Neural progenitor cell (in vitro differentiated cells): ENCODE measurements around the gene ANO10. TPM values are rescaled to one million over a fixed set of nuclear protein-coding genes. Genes with fewer than 3 reads are reported as not detected.

Source experiments
- DNase-seq: peaks from one replicate; pipeline ENCODE4 v3.0.0-alpha.2; 2016; ENCODE audit warnings: low spot score
- H2AFZ ChIP-seq: fragments of 200-600 bp; sonication (generic); replicated peaks from 2 replicates; pipeline ENCODE4 v1.6.1; 2016; ENCODE audit warnings: antibody characterized with exemption
- H3F3A ChIP-seq: fragments of 200-600 bp; sonication (generic); 2 replicates; pipeline ENCODE4 v1.6.1; 2016; ENCODE audit warnings: antibody characterized with exemption, low read depth
- H3K27ac ChIP-seq: fragments of 200-600 bp; sonication (generic); 2 replicates; pipeline ENCODE4 v1.5.1; 2016; ENCODE audit warnings: mild to moderate bottlenecking
- H3K27me3 ChIP-seq: fragments of 200-600 bp; sonication (generic); 2 replicates; pipeline ENCODE4 v1.6.1; 2016; ENCODE audit warnings: mild to moderate bottlenecking, moderate library complexity
- H3K36me3 ChIP-seq: fragments of 200-600 bp; sonication (generic); 2 replicates; pipeline ENCODE4 v1.5.1; 2016
- H3K4me1 ChIP-seq: fragments of 200-600 bp; sonication (generic); 2 replicates; pipeline ENCODE4 v1.6.1; 2016; ENCODE audit warnings: mixed run types
- H3K4me2 ChIP-seq: fragments of 200-600 bp; sonication (generic); 2 replicates; pipeline ENCODE4 v1.6.1; 2016
- H3K4me3 ChIP-seq: fragments of 200-600 bp; sonication (generic); 2 replicates; pipeline ENCODE4 v1.5.1; 2016
- H3K79me2 ChIP-seq: fragments of 200-600 bp; sonication (generic); 2 replicates; pipeline ENCODE4 v1.6.1; 2016; ENCODE audit warnings: low read depth
- H3K9ac ChIP-seq: fragments of 200-600 bp; sonication (generic); 2 replicates; pipeline ENCODE4 v1.6.1; 2016
- H3K9me3 ChIP-seq: fragments of 200-600 bp; sonication (generic); 2 replicates; pipeline ENCODE4 v1.5.1; 2016; ENCODE audit warnings: low read depth
- H4K20me1 ChIP-seq: fragments of 200-600 bp; sonication (generic); 2 replicates; pipeline ENCODE4 v1.6.1; 2016; ENCODE audit warnings: low read depth
- H3K27ac Mint-ChIP-seq: 3 replicates; pipeline ENCODE4 v1.8.0; 2021; ENCODE audit warnings: mixed read lengths
- H3K27me3 Mint-ChIP-seq: 2 replicates; pipeline ENCODE4 v1.8.0; 2022; ENCODE audit warnings: low read depth, mild to moderate bottlenecking, inconsistent platforms, moderate library complexity, mixed read lengths; ENCODE audit not compliant: insufficient read depth
- H3K36me3 Mint-ChIP-seq: 3 replicates; pipeline ENCODE4 v1.8.0; 2021; ENCODE audit warnings: mixed read lengths
- H3K4me1 Mint-ChIP-seq: 3 replicates; pipeline ENCODE4 v1.8.0; 2021; ENCODE audit warnings: mixed read lengths
- H3K4me3 Mint-ChIP-seq: 3 replicates; pipeline ENCODE4 v1.8.0; 2021; ENCODE audit warnings: mild to moderate bottlenecking, moderate library complexity, mixed read lengths
- H3K9me3 Mint-ChIP-seq: 3 replicates; pipeline ENCODE4 v1.8.0; 2020; ENCODE audit warnings: mixed read lengths
- CTCF ChIP-seq: fragments of 200-600 bp; sonication (generic); IDR thresholded peaks from 2 replicates; pipeline ENCODE4 v1.5.1; 2017; ENCODE audit warnings: antibody characterized with exemption, mild to moderate bottlenecking
- EZH2 ChIP-seq: fragments of 200-600 bp; sonication (generic); IDR thresholded peaks from 2 replicates; pipeline ENCODE4 v1.6.1; 2017; ENCODE audit warnings: antibody characterized with exemption, mild to moderate bottlenecking, moderate library complexity
- EZH2phosphoT487 ChIP-seq: fragments of 200-600 bp; sonication (generic); IDR thresholded peaks from 2 replicates; pipeline ENCODE4 v1.6.1; 2017; ENCODE audit warnings: antibody characterized with exemption
- total RNA-seq: library from RNA; depleted of rRNA; stranded (reverse); fragments of >200 nt; gene quantifications from 2 replicates; pipeline ENCODE4 v1.2.3, GENCODE V29; 2015; ENCODE audit warnings: low replicate concordance

Gene ANO10
- total RNA-seq, 1 donor from 2014 or later: 44.4 TPM

- no peaks in the 10 kb centered on the region for H3K27me3 ChIP-seq
- H3K4me2 ChIP-seq: no peak overlapping the region
- Mint-ChIP-seq H3K4me1 (peaks cover 15% of the 10 kb centered on the region), H3K4me3 (peak overlapping the region; percentile 47), H3K9me3 (no peaks in the 10 kb centered on the region), H3K27me3 (no peaks in the 10 kb centered on the region), H3K36me3 (no peaks in the 10 kb centered on the region), H3K27ac (no peak overlapping the region)
- peak; percentile 38 for DNase-seq
- H3K27ac ChIP-seq: no peak overlapping the region
- H3K4me3 ChIP-seq: no peak overlapping the region
- H3F3A ChIP-seq: no peaks in the 10 kb centered on the region
- TF ChIP-seq CTCF (no peak), EZH2 (no peak), EZH2phosphoT487 (no peak)
- H3K9ac ChIP-seq: no peak overlapping the region
- H3K36me3 ChIP-seq: no peaks in the 10 kb centered on the region
- H3K4me1 ChIP-seq: peaks cover 17% of the 10 kb centered on the region
- H3K79me2 ChIP-seq: no peaks in the 10 kb centered on the region
- no peak overlapping the region for H2AFZ ChIP-seq
- H3K9me3 ChIP-seq: no peaks in the 10 kb centered on the region
- no peaks in the 10 kb centered on the region for H4K20me1 ChIP-seq
Measured at GRCh38 chr3:43372809-43373559, 248.8 kb downstream of the ANO10 start.

GRCh38 chr3:43372007-43372740 is 249.6 kb downstream of the ANO10 start:
- no peak overlapping the region for H3K4me3 ChIP-seq
- Mint-ChIP-seq H3K4me1 (peaks cover 15% of the 10 kb centered on the region), H3K27ac (no peak overlapping the region), H3K4me3 (no peak overlapping the region), H3K9me3 (no peaks in the 10 kb centered on the region), H3K27me3 (peaks cover 3% of the 10 kb centered on the region), H3K36me3 (no peaks in the 10 kb centered on the region)
- H3K36me3 ChIP-seq: no peaks in the 10 kb centered on the region
- TF ChIP-seq CTCF (no peak), EZH2phosphoT487 (no peak), EZH2 (no peak)
- no peak overlapping the region for H3K9ac ChIP-seq
- H4K20me1 ChIP-seq: no peaks in the 10 kb centered on the region
- no peaks in the 10 kb centered on the region for H3K9me3 ChIP-seq
- H3K27ac ChIP-seq: no peak overlapping the region
- H3K4me1 ChIP-seq: peaks cover 17% of the 10 kb centered on the region
- no peak overlapping the region for H3K4me2 ChIP-seq
- no peak overlapping the region for H2AFZ ChIP-seq
- H3F3A ChIP-seq: no peaks in the 10 kb centered on the region
- DNase-seq: no peak
- H3K27me3 ChIP-seq: no peaks in the 10 kb centered on the region
- no peaks in the 10 kb centered on the region for H3K79me2 ChIP-seq

- H3K4me3 ChIP-seq: no peak overlapping the region
- Mint-ChIP-seq H3K27me3 (peaks cover 3% of the 10 kb centered on the region), H3K9me3 (no peaks in the 10 kb centered on the region), H3K27ac (no peak overlapping the region), H3K4me3 (no peak overlapping the region), H3K36me3 (no peaks in the 10 kb centered on the region), H3K4me1 (peaks cover 15% of the 10 kb centered on the region)
- no peak overlapping the region for H3K27ac ChIP-seq
- H3K27me3 ChIP-seq: no peaks in the 10 kb centered on the region
- no peaks in the 10 kb centered on the region for H4K20me1 ChIP-seq
- H3K9ac ChIP-seq: no peak overlapping the region
- TF ChIP-seq EZH2phosphoT487: no peak
- no peak overlapping the region for H2AFZ ChIP-seq
- H3K9me3 ChIP-seq: no peaks in the 10 kb centered on the region
- peaks cover 17% of the 10 kb centered on the region for H3K4me1 ChIP-seq
- H3F3A ChIP-seq: no peaks in the 10 kb centered on the region
- no peak overlapping the region for H3K4me2 ChIP-seq
- no peak for DNase-seq
- H3K36me3 ChIP-seq: no peaks in the 10 kb centered on the region
- no peaks in the 10 kb centered on the region for H3K79me2 ChIP-seq
Measured at GRCh38 chr3:43371494-43371893, 250.3 kb downstream of the ANO10 start.
